H1 (cell line): ENCODE results near the gene KANSL1. TPM values are rescaled to one million over a fixed set of nuclear protein-coding genes. Genes with fewer than 3 reads are reported as not detected.

Experiments
- CTCF ChIA-PET: fragments of 300-600 bp; sonication (Branson Sonifier 250); formaldehyde crosslinking; loops from one replicate; lab custom pipeline; 2021; ENCODE audit not compliant: partially characterized antibody; lab: Charles Lee
- POLR2A ChIA-PET: fragments of 300-600 bp; sonication (Branson Sonifier 250); formaldehyde crosslinking; loops from one replicate; lab custom pipeline; 2021; ENCODE audit warnings: inconsistent platforms; ENCODE audit not compliant: partially characterized antibody; lab: Charles Lee
- DNase-seq, 2 experiments: peaks; one replicate each; pipeline versions ENCODE4 v3.0.0 to v3.0.0-alpha.2; 2010 to 2022; ENCODE audit warnings: low spot score in 2 of 2, low read depth in 1 of 2, mixed read lengths in 1 of 2
- FAIRE-seq: peaks from 2 replicates; lab custom pipeline; 2011; peaks lifted over from hg19 to GRCh38; lab: Jason Lieb, UNC
- H2AFZ ChIP-seq: 2 replicates; pipeline ENCODE4 v1.8.1; 2012; ENCODE audit warnings: low read length, inconsistent platforms
- H2AK5ac ChIP-seq: 2 replicates; pipeline ENCODE4 v1.6.1; 2013; ENCODE audit warnings: low read depth, low read length
- H2BK120ac ChIP-seq: replicated peaks from 2 replicates; pipeline ENCODE3; 2013; ENCODE audit warnings: low read depth, low read length, inconsistent platforms
- H2BK12ac ChIP-seq: 2 replicates; pipeline ENCODE4 v1.6.1; 2013; ENCODE audit warnings: low read depth, low read length
- H2BK15ac ChIP-seq: 2 replicates; pipeline ENCODE4 v1.6.1; 2013; ENCODE audit warnings: low read length
- H2BK20ac ChIP-seq: 2 replicates; pipeline ENCODE4 v1.6.1; 2013; ENCODE audit warnings: low read length
- H2BK5ac ChIP-seq: 2 replicates; pipeline ENCODE4 v1.6.1; 2013; ENCODE audit warnings: low read depth, low read length
- H3K14ac ChIP-seq: 2 replicates; pipeline ENCODE4 v1.6.1; 2013; ENCODE audit warnings: inconsistent platforms; ENCODE audit not compliant: insufficient read length
- H3K18ac ChIP-seq: 2 replicates; pipeline ENCODE4 v1.6.1; 2013; ENCODE audit warnings: low read length; ENCODE audit errors: extremely low read depth
- H3K23ac ChIP-seq: 2 replicates; pipeline ENCODE4 v1.6.1; 2013; ENCODE audit warnings: inconsistent platforms; ENCODE audit not compliant: insufficient read length
- H3K23me2 ChIP-seq: 2 replicates; pipeline ENCODE4 v1.6.1; 2013; ENCODE audit warnings: low read depth, low read length
- H3K27ac ChIP-seq: 2 replicates; pipeline ENCODE4 v1.6.1; 2011; ENCODE audit warnings: low read depth, low read length, inconsistent platforms
- H3K27me3 ChIP-seq, 4 experiments: replicated peaks in 1 of 4; 1 replicate in 1 of 4; 2 replicates in 3 of 4; pipeline versions ENCODE4 v1.6.1 to v1.8.1; 2011 to 2013; ENCODE audit warnings: low read length in 3 of 4, mild to moderate bottlenecking in 3 of 4, inconsistent platforms in 2 of 4, mixed read lengths in 2 of 4, moderate library complexity in 1 of 4; ENCODE audit not compliant: control insufficient read depth in 3 of 4, insufficient read depth in 3 of 4; ENCODE audit errors: extremely low read depth in 1 of 4
- H3K36me3 ChIP-seq, 4 experiments: 2 replicates each; pipeline versions ENCODE4 v1.6.1 to v1.8.1; 2011 to 2013; ENCODE audit warnings: mild to moderate bottlenecking in 4 of 4, low read length in 3 of 4, moderate library complexity in 2 of 4, control low read depth in 1 of 4, inconsistent platforms in 1 of 4; ENCODE audit not compliant: insufficient read depth in 4 of 4, control insufficient read depth in 2 of 4
- H3K4ac ChIP-seq: replicated peaks from 2 replicates; pipeline ENCODE3; 2013; ENCODE audit warnings: low read length, low read depth, mixed read lengths, inconsistent platforms; ENCODE audit not compliant: insufficient read length
- H3K4me1 ChIP-seq, 4 experiments: replicated peaks in 1 of 4; 1 replicate in 1 of 4; 2 replicates in 3 of 4; pipeline versions ENCODE4 v1.6.1 to v1.8.1; 2011 to 2013; ENCODE audit warnings: low read length in 3 of 4, inconsistent platforms in 2 of 4, mixed read lengths in 1 of 4; ENCODE audit not compliant: insufficient read depth in 4 of 4, control insufficient read depth in 3 of 4
- H3K4me2 ChIP-seq, 2 experiments: 2 replicates each; pipeline versions ENCODE4 v1.6.1 to v1.8.1; 2011 to 2013; ENCODE audit warnings: low read depth in 2 of 2, low read length in 2 of 2, control low read depth in 1 of 2, inconsistent platforms in 1 of 2, mild to moderate bottlenecking in 1 of 2; ENCODE audit not compliant: insufficient read depth in 1 of 2
- H3K4me3 ChIP-seq, 4 experiments: fragments of 200-600, 300-600 bp in 1 of 4; sonication (generic), shearing (Covaris generic), sonication (Bioruptor Twin) in 1 of 4; 2 replicates each; pipeline versions ENCODE4 v1.5.1 to v1.8.1; 2011 to 2016; ENCODE audit warnings: low read length in 4 of 4, low read depth in 3 of 4, control low read depth in 2 of 4, inconsistent platforms in 2 of 4, mild to moderate bottlenecking in 2 of 4, mixed read lengths in 1 of 4, moderate library complexity in 1 of 4; ENCODE audit not compliant: insufficient read depth in 2 of 4; ENCODE audit errors: extremely low read depth in 1 of 4
- H3K56ac ChIP-seq: replicated peaks from 2 replicates; pipeline ENCODE3; 2013; ENCODE audit warnings: low read depth, mild to moderate bottlenecking, mixed read lengths, low read length, inconsistent platforms; ENCODE audit not compliant: insufficient read length
- H3K79me1 ChIP-seq: 2 replicates; pipeline ENCODE4 v1.6.1; 2013; ENCODE audit warnings: low read depth, low read length, control low read depth
- H3K79me2 ChIP-seq, 2 experiments: 2 replicates each; pipeline versions ENCODE4 v1.6.1 to v1.8.1; 2012 to 2013; ENCODE audit warnings: low read length in 2 of 2, mild to moderate bottlenecking in 2 of 2, inconsistent platforms in 1 of 2; ENCODE audit not compliant: insufficient read depth in 2 of 2, control insufficient read depth in 1 of 2
- H3K9ac ChIP-seq, 4 experiments: replicated peaks in 1 of 4; 1 replicate in 1 of 4; 2 replicates in 3 of 4; pipeline versions ENCODE4 v1.6.1 to v1.8.1; 2011 to 2013; ENCODE audit warnings: low read depth in 3 of 4, low read length in 3 of 4, control low read depth in 2 of 4, mild to moderate bottlenecking in 2 of 4, moderate library complexity in 2 of 4, inconsistent platforms in 1 of 4; ENCODE audit errors: extremely low read depth in 1 of 4
- H3K9me3 ChIP-seq, 2 experiments: 2 replicates each; pipeline versions ENCODE4 v1.6.1 to v1.8.1; 2012 to 2013; ENCODE audit warnings: mild to moderate bottlenecking in 2 of 2, moderate library complexity in 2 of 2, control low read depth in 1 of 2, inconsistent platforms in 1 of 2, low read depth in 1 of 2, low read length in 1 of 2, mixed read lengths in 1 of 2; ENCODE audit not compliant: insufficient read depth in 2 of 2
- H4K20me1 ChIP-seq, 2 experiments: replicated peaks in 1 of 2; 2 replicates each; pipeline versions ENCODE3 to v1.8.1; 2011 to 2013; ENCODE audit warnings: inconsistent platforms in 2 of 2, low read length in 2 of 2, mild to moderate bottlenecking in 1 of 2; ENCODE audit not compliant: insufficient read depth in 2 of 2, control insufficient read depth in 1 of 2
- H4K5ac ChIP-seq: 2 replicates; pipeline ENCODE4 v1.6.1; 2013; ENCODE audit warnings: low read length, low read depth, mixed read lengths, inconsistent platforms; ENCODE audit not compliant: insufficient read length
- H4K8ac ChIP-seq: 2 replicates; pipeline ENCODE4 v1.8.0; 2013; ENCODE audit warnings: mild to moderate bottlenecking, moderate library complexity, low read length, inconsistent platforms; ENCODE audit not compliant: insufficient read depth; ENCODE audit errors: extremely low read depth
- H4K91ac ChIP-seq: replicated peaks from 2 replicates; pipeline ENCODE3; 2013; ENCODE audit warnings: low read length, mixed read lengths, inconsistent platforms; ENCODE audit not compliant: insufficient read length
- FOSL1 ChIP-seq: IDR thresholded peaks from 2 replicates; pipeline ENCODE4 v1.6.1; 2011; ENCODE audit warnings: mild to moderate bottlenecking, low read depth, low read length, moderate library complexity; ENCODE audit not compliant: insufficient read depth
- RBBP5 ChIP-seq: IDR thresholded peaks from 2 replicates; pipeline ENCODE4 v1.7.1; 2012; ENCODE audit warnings: low read depth, mild to moderate bottlenecking, inconsistent platforms, low read length, moderate library complexity, borderline replicate concordance
- SIN3A ChIP-seq, 2 experiments: IDR thresholded peaks in 1 of 2; conservative IDR thresholded peaks in 1 of 2; 2 replicates each; pipeline ENCODE4 v1.6.1; 2011 to 2012; ENCODE audit warnings: low read length in 2 of 2, improper control_type of control experiment in 1 of 2, low read depth in 1 of 2, mild to moderate bottlenecking in 1 of 2
- TAF1 ChIP-seq: IDR thresholded peaks from 2 replicates; pipeline ENCODE4 v1.6.1; 2011; ENCODE audit warnings: mild to moderate bottlenecking, low read depth, low read length
- TAF7 ChIP-seq: optimal IDR thresholded peaks from 2 replicates; pipeline ENCODE3; 2011; ENCODE audit warnings: low read depth, mild to moderate bottlenecking, inconsistent platforms, low read length, moderate library complexity, borderline replicate concordance
- USF2 ChIP-seq: IDR thresholded peaks from 2 replicates; pipeline ENCODE4 v1.6.1; 2011; ENCODE audit warnings: low read length, improper control_type of control experiment
- whole genome bisulfite sequencing, 2 experiments: shearing (Covaris generic) in 1 of 2; methylation state at CpG; one replicate each; pipeline versions ENCODE4 v1.1.6 to v1.1.7; 2013 to 2015; ENCODE audit warnings: low lambda C conversion rate in 2 of 2, mixed read lengths in 2 of 2, inconsistent platforms in 1 of 2, low coverage in 1 of 2, missing lambda C conversion rate in 1 of 2; ENCODE audit not compliant: insufficient replicate concordance in 2 of 2, insufficient coverage in 1 of 2, insufficient read length in 1 of 2; ENCODE audit errors: extremely low coverage in 1 of 2, missing lambda C conversion rate in 1 of 2; 5-methylcytosine and 5-hydroxymethylcytosine counted together
- polyA plus RNA-seq, 7 experiments: library from polyadenylated mRNA; depleted of rRNA in 3 of 7; stranded (reverse) in 5 of 7; unstranded in 2 of 7; fragments of >200 nt in 5 of 7; fragments of 200-250 nt in 2 of 7; gene quantifications; 1 replicate in 5 of 7; 2 replicates in 1 of 7; 4 replicates in 1 of 7; pipeline versions ENCODE4 v1.2.1 to v1.2.3, GENCODE V29; 2011 to 2013; ENCODE audit warnings: missing spikeins in 2 of 7, mixed read lengths in 2 of 7
- total RNA-seq: library from RNA; stranded (reverse); fragmentation: NEBNext Ultra II Directional; extraction: Animal tissue kit (Norgen Biotek cat#: 25700); gene quantifications from 2 replicates; pipeline ENCODE4 v1.2.1, GENCODE V29; 2021
- TF ChIP-seq, protein P1 (sequence below): IDR thresholded peaks from 2 replicates; pipeline ENCODE4 v1.6.1; 2011; ENCODE audit warnings: low read depth, mild to moderate bottlenecking, low read length; ENCODE audit not compliant: insufficient read depth

Gene KANSL1
- total and polyA plus RNA-seq, 2 of the 8 experiments (the other 6 are each of a cell fraction or from before 2014, with no cell fraction given): 34.0 to 128 TPM

DNA sequence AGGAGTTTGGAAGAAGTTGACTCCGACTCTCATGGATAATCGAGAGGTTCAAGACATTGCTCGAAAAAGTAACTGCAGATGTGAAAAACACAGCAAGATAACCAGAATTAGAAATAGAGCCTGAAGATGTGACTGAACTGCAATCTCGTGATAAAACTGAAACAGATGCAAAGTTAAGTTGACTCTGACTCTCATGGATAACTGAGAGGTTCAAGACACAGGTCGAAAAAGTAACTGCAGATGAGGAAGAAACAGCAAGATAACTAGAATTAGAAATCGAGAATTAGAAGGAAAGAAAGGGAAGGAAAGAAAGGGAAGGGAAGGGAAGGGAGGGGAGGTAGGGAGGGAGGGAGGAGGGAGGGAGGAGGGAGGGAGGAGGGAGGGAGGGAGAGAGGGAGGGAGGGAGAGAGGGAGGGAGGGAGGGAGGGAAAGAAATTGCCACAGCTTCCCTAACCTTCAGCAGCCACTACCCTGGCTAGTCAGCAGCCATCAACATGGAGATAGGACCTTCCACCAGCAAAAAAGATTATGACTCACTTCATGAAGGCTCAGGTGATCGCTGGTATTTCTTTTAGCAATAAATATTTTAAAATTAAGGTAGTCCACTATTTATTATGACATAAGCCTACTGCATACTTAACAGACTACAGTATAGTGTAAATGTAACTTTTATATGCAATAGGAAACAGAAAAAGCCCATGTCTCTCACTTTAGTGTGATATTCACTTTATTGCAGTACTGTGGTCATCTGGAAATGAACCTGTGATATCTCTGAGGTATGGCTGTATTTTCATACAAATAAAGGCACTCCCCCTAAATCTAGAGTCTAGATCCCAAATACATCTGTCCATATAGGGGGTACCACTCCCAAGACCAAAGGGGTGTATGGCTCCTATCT, 68.3 kb downstream of the KANSL1 start:
- Histone ChIP-seq H3K56ac (no peak overlapping the region), H3K23ac (no peak overlapping the region), H3K14ac (no peak overlapping the region), H2AFZ (no peak overlapping the region), H3K23me2 (no peaks in the 10 kb centered on the region), H3K27ac (no peak overlapping the region), H2BK20ac (no peak overlapping the region), H3K27me3 (no peaks in the 10 kb centered on the region), H4K20me1 (peaks cover 39 to 70% of the 10 kb centered on the region in 2 experiments), H2BK12ac (no peak overlapping the region), H3K4me2 (no peak overlapping the region), H3K9ac (no peak overlapping the region), H3K18ac (no peak overlapping the region), H4K8ac (no peak overlapping the region), H2BK5ac (no peak overlapping the region), H3K79me1 (peaks cover 11% of the 10 kb centered on the region; the same call in 1 of the 2 replicates), H4K5ac (no peak overlapping the region), H3K4me1 (peaks cover 2 to 15% (median 6%) of the 10 kb centered on the region in 4 experiments; a peak in 4 of 7 replicates), H3K4me3 (no peak overlapping the region), H3K36me3 (peaks cover 0 to 3% (median 0%) of the 10 kb centered on the region in 4 experiments; a peak in 1 of 8 replicates), H2AK5ac (no peak overlapping the region), H4K91ac (no peak overlapping the region), H2BK120ac (no peak overlapping the region), H3K79me2 (peaks cover 76 to 99% of the 10 kb centered on the region in 2 experiments), H3K9me3 (no peaks in the 10 kb centered on the region), H3K4ac (no peak overlapping the region), H2BK15ac (no peak overlapping the region)
- DNase-seq (no peak), FAIRE-seq (no peak)
- CTCF ChIA-PET: interaction anchor here (1.6 kb wide), 1 partner anchor 8 kb away, joined by 4 read pairs; no protein-coding TSS in a partner anchor
- POLR2A ChIA-PET: interaction anchor here (1.1 kb wide), 1 partner anchor 15 kb away, joined by 5 read pairs; no protein-coding TSS in a partner anchor
- WGBS, 2 experiments: 89 to 100% methylated on average over 1 to 7 of the region's 7 CpGs
- no peak for TF ChIP-seq TAF7
- no peak for TF ChIP-seq RBBP5
- TF ChIP-seq USF2: no peak
- TF ChIP-seq TAF1: no peak
- TF ChIP-seq FOSL1: no peak
- TF ChIP-seq SIN3A (conservative IDR thresholded peaks at IDR 0.05 in 1 of 2, IDR thresholded peaks at IDR 0.05 in 1 of 2; ENCODE audit: low read depth in 1 of 2, low read length in 2 of 2): no peak
- TF ChIP-seq, protein P1, sequence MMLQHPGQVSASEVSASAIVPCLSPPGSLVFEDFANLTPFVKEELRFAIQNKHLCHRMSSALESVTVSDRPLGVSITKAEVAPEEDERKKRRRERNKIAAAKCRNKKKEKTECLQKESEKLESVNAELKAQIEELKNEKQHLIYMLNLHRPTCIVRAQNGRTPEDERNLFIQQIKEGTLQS: no peak
